Measurements from ENCODE around the gene LYPD6B. TPM values are rescaled to one million over a fixed set of nuclear protein-coding genes. Genes with fewer than 3 reads are reported as not detected.

LYPD6B gene
- polyA plus RNA-seq, 1 experiment, result 0.26 TPM

GRCh38 chr2:149002891-149003740 is 35.4 kb upstream of the LYPD6B start:
- no peaks in the 10 kb centered on the region; the same call in 1 of the 2 replicates for H3K9me3 ChIP-seq (ENCODE audit: control insufficient read depth, insufficient read depth, low read length)
- H3K27me3 ChIP-seq (ENCODE audit: control insufficient read depth, insufficient read depth, low read length), result peaks cover 6% of the 10 kb centered on the region
- no peak for TF ChIP-seq CTCF (IDR thresholded peaks at IDR 0.05; ENCODE audit: low read depth, low read length)
- ChIA-PET POLR2A (no interaction called here), CTCF (interaction anchor here (1.4 kb wide), 1 partner anchor 14 kb away, joined by 3 read pairs; no protein-coding TSS in a partner anchor)
- H3K4me3 ChIP-seq (ENCODE audit: low read depth, low read length), result no peak overlapping the region
- no peak for DNase-seq (ENCODE audit: low read depth, low spot score)
- H3K27ac ChIP-seq (ENCODE audit: low read depth, low read length), result no peak overlapping the region

GRCh38 chr2:149004836-149005235 is 33.7 kb upstream of the LYPD6B start:
- Histone ChIP-seq H3K4me3 (ENCODE audit: low read depth, low read length) (no peak overlapping the region), H3K27me3 (ENCODE audit: control insufficient read depth, insufficient read depth, low read length) (peaks cover 6% of the 10 kb centered on the region), H3K27ac (ENCODE audit: low read depth, low read length) (no peak overlapping the region), H3K9me3 (ENCODE audit: control insufficient read depth, insufficient read depth, low read length) (no peaks in the 10 kb centered on the region; the same call in 1 of the 2 replicates)
- CTCF ChIA-PET, result interaction anchor here (0.7 kb wide), 1 partner anchor 12 kb away, joined by 3 read pairs; no protein-coding TSS in a partner anchor
- POLR2A ChIA-PET, result no interaction called here
- TF ChIP-seq CTCF (IDR thresholded peaks at IDR 0.05; ENCODE audit: low read depth, low read length), result no peak
- DNase-seq (ENCODE audit: low read depth, low spot score), result no peak

DNA sequence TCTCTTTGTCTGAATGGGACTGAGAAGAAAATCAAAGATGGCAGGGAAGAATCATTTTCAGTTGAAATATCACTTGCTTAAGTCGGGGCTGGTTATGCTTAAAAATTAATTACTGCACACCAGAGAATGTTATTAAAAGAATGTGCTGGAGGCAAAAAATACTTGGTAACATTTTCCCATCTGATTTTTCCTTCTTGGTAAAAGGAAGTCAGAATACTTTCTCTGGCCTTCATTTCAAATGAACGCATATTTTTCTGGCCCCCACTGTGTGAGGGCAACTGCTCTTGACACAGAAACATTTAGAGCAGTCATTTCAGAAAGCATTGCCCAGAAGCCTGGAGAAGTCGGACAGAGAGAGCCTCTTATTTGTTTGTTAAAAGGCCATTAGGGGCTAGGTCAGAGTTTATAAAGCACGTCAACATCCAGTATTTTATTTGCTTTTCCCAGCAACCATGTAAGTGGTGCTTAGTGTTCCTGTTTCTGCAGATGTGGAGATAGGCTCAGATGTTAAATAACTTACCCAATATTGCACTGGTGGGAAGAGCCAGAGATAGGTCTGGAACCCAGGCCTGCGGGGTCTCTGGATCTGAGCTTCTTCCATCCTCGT is 32.9 kb upstream of the LYPD6B start:
- H3K27ac ChIP-seq (ENCODE audit: low read depth, low read length), result no peak overlapping the region
- POLR2A ChIA-PET, result no interaction called here
- no peak for TF ChIP-seq CTCF (IDR thresholded peaks at IDR 0.05; ENCODE audit: low read depth, low read length)
- no peaks in the 10 kb centered on the region; the same call in 1 of the 2 replicates for H3K9me3 ChIP-seq (ENCODE audit: control insufficient read depth, insufficient read depth, low read length)
- no peak for DNase-seq (ENCODE audit: low read depth, low spot score)
- CTCF ChIA-PET, result no interaction called here
- peaks cover 6% of the 10 kb centered on the region for H3K27me3 ChIP-seq (ENCODE audit: control insufficient read depth, insufficient read depth, low read length)
- no peak overlapping the region for H3K4me3 ChIP-seq (ENCODE audit: low read depth, low read length)

DNA sequence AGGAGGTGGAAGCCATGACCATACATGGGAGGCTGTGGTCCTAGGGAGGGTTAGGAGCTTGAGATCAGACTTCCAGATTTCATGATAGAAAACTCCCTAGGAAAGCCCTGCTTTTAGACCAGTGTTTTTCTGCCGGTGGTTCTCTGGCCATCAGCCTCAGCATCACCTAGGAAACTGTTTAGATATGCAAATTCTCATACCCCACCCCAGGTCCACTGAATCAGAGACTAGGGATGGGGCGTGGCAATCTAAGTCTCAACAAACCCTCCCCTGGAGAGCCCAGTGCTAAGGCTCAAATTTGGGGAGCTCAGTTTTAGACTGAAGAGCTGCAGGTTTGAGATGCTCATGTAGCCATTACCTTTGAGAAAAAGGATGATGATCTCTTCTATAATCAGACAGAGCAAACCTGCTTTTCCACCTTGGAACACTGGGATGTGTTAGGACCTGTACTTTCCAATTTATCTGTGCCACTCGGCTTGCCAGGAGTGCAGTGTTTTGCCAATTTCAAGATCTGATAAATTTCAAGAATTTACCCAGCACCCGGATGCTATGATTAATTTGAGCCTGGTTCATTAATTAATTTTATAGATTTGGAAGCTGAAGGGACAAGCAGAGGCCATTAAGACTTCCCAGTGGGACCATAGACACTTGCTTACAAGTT is 31.5 kb upstream of the LYPD6B start:
- Histone ChIP-seq H3K27ac (ENCODE audit: low read depth, low read length) (no peak overlapping the region), H3K9me3 (ENCODE audit: control insufficient read depth, insufficient read depth, low read length) (no peaks in the 10 kb centered on the region; the same call in 1 of the 2 replicates), H3K4me3 (ENCODE audit: low read depth, low read length) (no peak overlapping the region), H3K27me3 (ENCODE audit: control insufficient read depth, insufficient read depth, low read length) (peaks cover 6% of the 10 kb centered on the region)
- CTCF ChIA-PET, result interaction anchor here (0.6 to 3.0 kb wide), 2 partner anchors 10 to 45 kb away, joined by 4 to 20 read pairs; no protein-coding TSS in a partner anchor
- POLR2A ChIA-PET, result no interaction called here
- no peak for TF ChIP-seq CTCF (IDR thresholded peaks at IDR 0.05; ENCODE audit: low read depth, low read length)
- DNase-seq (ENCODE audit: low read depth, low spot score), result no peak

Measured in AG04450 (cell line).